HepG2 (cell line): ENCODE measurements around the gene HMGN4. TPM values are rescaled to one million over a fixed set of nuclear protein-coding genes. Genes with fewer than 3 reads are reported as not detected.
A peak's percentile ranks its signal among the peaks of the same experiment; 100 is the strongest.

Experiments used
- ATAC-seq: fragments of 200-7000 bp; cut with Tn5 transposase; 3 replicates; pipeline ENCODE4 v1.9.1; 2020; ENCODE audit warnings: mild to moderate bottlenecking, moderate library complexity
- BruUV-seq: library from RNA; stranded (reverse); fragments of 400-500 nt; replicated peaks from 2 replicates; lab custom pipeline; 2021; lab: Mats Ljungman, UMichigan
- CTCF ChIA-PET: fragments of 300-600 bp; formaldehyde crosslinking; extraction: SDS; loops from one replicate; lab custom pipeline; 2021; ENCODE audit warnings: low total read pairs, inconsistent platforms, low intra/inter-chr PET ratio; lab: Yijun Ruan, JAX
- POLR2A ChIA-PET: fragments of 350-600 bp; sonication (Branson Sonifier 250); formaldehyde crosslinking; loops from one replicate; lab custom pipeline; 2020; ENCODE audit warnings: antibody characterized with exemption, inconsistent platforms; lab: Yijun Ruan, JAX
- DNase-seq: peaks from one replicate; pipeline ENCODE4 v3.0.0-alpha.2; 2015; ENCODE audit warnings: low spot score
- FAIRE-seq: peaks from 3 replicates; lab custom pipeline; 2011; peaks lifted over from hg19 to GRCh38; lab: Jason Lieb, UNC
- H2AFZ ChIP-seq: one replicate; pipeline ENCODE4 v1.6.1; 2011; ENCODE audit warnings: low read length, inconsistent platforms
- H3K27ac ChIP-seq: fragments of 300-600 bp; 3 replicates; pipeline ENCODE4 v1.8.0; 2011; ENCODE audit warnings: mixed run types, mild to moderate bottlenecking, mixed read lengths, low read length, inconsistent platforms; ENCODE audit not compliant: insufficient read depth; ENCODE audit errors: extremely low read length
- H3K27me3 ChIP-seq, 2 experiments: fragments of 200-600 bp in 1 of 2; 2 replicates in 1 of 2; 3 replicates in 1 of 2; pipeline versions ENCODE4 v1.6.0 to v1.8.0; 2011; ENCODE audit warnings: low read length in 2 of 2, mild to moderate bottlenecking in 2 of 2, moderate library complexity in 2 of 2, inconsistent platforms in 1 of 2; ENCODE audit not compliant: insufficient read depth in 2 of 2, control insufficient read depth in 1 of 2
- H3K36me3 ChIP-seq, 2 experiments: fragments of 200-600 bp in 1 of 2; replicated peaks in 1 of 2; 2 replicates in 1 of 2; 3 replicates in 1 of 2; pipeline versions ENCODE4 v1.5.1 to v1.8.0; 2011; ENCODE audit warnings: low read length in 2 of 2, inconsistent platforms in 1 of 2; ENCODE audit not compliant: insufficient read depth in 2 of 2, control insufficient read depth in 1 of 2
- H3K4me1 ChIP-seq: 2 replicates; pipeline ENCODE4 v1.5.1; 2012; ENCODE audit warnings: low read length, inconsistent platforms; ENCODE audit not compliant: insufficient read depth
- H3K4me2 ChIP-seq: 2 replicates; pipeline ENCODE4 v1.6.0; 2011; ENCODE audit warnings: low read depth, low read length, inconsistent platforms
- H3K4me3 ChIP-seq, 3 experiments: fragments of 200-600 bp in 1 of 3; sonication (generic), shearing (Covaris generic) in 1 of 3; replicated peaks in 1 of 3; 2 replicates each; pipeline ENCODE4 v1.5.1; 2011 to 2016; ENCODE audit warnings: low read length in 3 of 3, inconsistent platforms in 2 of 3, low read depth in 2 of 3, mild to moderate bottlenecking in 2 of 3, control low read depth in 1 of 3, mixed read lengths in 1 of 3; ENCODE audit not compliant: insufficient read depth in 1 of 3
- H3K79me2 ChIP-seq: one replicate; pipeline ENCODE4 v1.6.1; 2011; ENCODE audit warnings: low read length, inconsistent platforms; ENCODE audit not compliant: insufficient read depth
- H3K9ac ChIP-seq: 2 replicates; pipeline ENCODE4 v1.6.0; 2011; ENCODE audit warnings: mild to moderate bottlenecking, low read depth, low read length, inconsistent platforms; ENCODE audit not compliant: insufficient read depth
- H3K9me3 ChIP-seq: 2 replicates; pipeline ENCODE4 v1.5.1; 2012; ENCODE audit warnings: mild to moderate bottlenecking, low read length
- H4K20me1 ChIP-seq: 2 replicates; pipeline ENCODE4 v1.6.0; 2011; ENCODE audit warnings: inconsistent platforms, mild to moderate bottlenecking, low read length, moderate library complexity; ENCODE audit not compliant: insufficient read depth
- CC2D1A ChIP-seq: sonication (generic); formaldehyde crosslinking; IDR thresholded peaks from 2 replicates; pipeline ENCODE4 v1.8.1; 2023; ENCODE audit warnings: mild to moderate bottlenecking, missing genetic modification reagents
- FOXA3 ChIP-seq: IDR thresholded peaks from 2 replicates; pipeline ENCODE4 v1.6.1; 2016; ENCODE audit warnings: missing genetic modification reagents, missing compliant biosample characterization
- SCMH1 ChIP-seq: sonication (generic); formaldehyde crosslinking; IDR thresholded peaks from 2 replicates; pipeline ENCODE4 v1.9.0; 2021; ENCODE audit warnings: missing genetic modification reagents, mild to moderate bottlenecking, borderline replicate concordance
- STAG1 ChIP-seq: sonication (generic); formaldehyde crosslinking; IDR thresholded peaks from 2 replicates; pipeline ENCODE4 v1.4.0; 2020; ENCODE audit warnings: missing genetic modification reagents
- ZNF225 ChIP-seq: sonication (generic); formaldehyde crosslinking; IDR thresholded peaks from 2 replicates; pipeline ENCODE4 v1.4.0; 2020; ENCODE audit warnings: mild to moderate bottlenecking, missing genetic modification reagents
- WGBS: methylation state at CpG from one replicate; pipeline ENCODE4 v1.1.6; 2017; ENCODE audit warnings: low lambda C conversion rate; 5-methylcytosine and 5-hydroxymethylcytosine counted together
- in situ Hi-C: cut with HindIII; loops from 2 replicates; pipeline ENCODE4 v1.10.0; 2017; ENCODE audit warnings: low pct_unique_long_range_greater_than_20kb; ENCODE audit not compliant: extremely low pct_ligation_motif_present
- intact Hi-C: fragments of 100-400 bp; cut with micrococcal nuclease; formaldehyde crosslinking; loops from one replicate; pipeline ENCODE4 v1.10.0; 2022; ENCODE audit not compliant: unreplicated experiment
- polyA plus RNA-seq, 8 experiments: library from polyadenylated mRNA; depleted of rRNA in 3 of 8; stranded (reverse) in 7 of 8; unstranded in 1 of 8; fragments of >200 nt; fragmentation: Illumina TruSeq in 4 of 8; extraction: Trizol in 4 of 8; gene quantifications; 2 replicates each; pipeline versions ENCODE4 v1.2.1 to v1.2.3, GENCODE V29; 2011 to 2016; ENCODE audit warnings: low read depth in 4 of 8, missing spikeins in 1 of 8, mixed read lengths in 1 of 8; ENCODE audit not compliant: insufficient read depth in 1 of 8
- total RNA-seq, 5 experiments: library from RNA; depleted of rRNA; stranded (reverse); fragments of >200 nt; fragmentation: Illumina TruSeq; extraction: Trizol; gene quantifications; 2 replicates each; pipeline ENCODE4 v1.2.3, GENCODE V29; 2016; ENCODE audit warnings: low read depth in 1 of 5
- TF ChIP-seq, protein P1 (sequence below), 2 experiments: IDR thresholded peaks; 2 replicates each; pipeline ENCODE4 v1.6.1; 2011 to 2012; ENCODE audit warnings: low read length in 2 of 2, borderline replicate concordance in 1 of 2, low read depth in 1 of 2, mild to moderate bottlenecking in 1 of 2, moderate library complexity in 1 of 2
- TF ChIP-seq, protein P2 (sequence below): sonication (generic); formaldehyde crosslinking; IDR thresholded peaks from 2 replicates; pipeline ENCODE4 v1.5.0; 2020; ENCODE audit warnings: mild to moderate bottlenecking, missing genetic modification reagents, moderate library complexity

HMGN4 gene
- total and polyA plus RNA-seq, 2 of the 13 experiments (the other 11 are each of a cell fraction or from before 2014, with no cell fraction given), result 39.9 to 52.1 TPM

DNA sequence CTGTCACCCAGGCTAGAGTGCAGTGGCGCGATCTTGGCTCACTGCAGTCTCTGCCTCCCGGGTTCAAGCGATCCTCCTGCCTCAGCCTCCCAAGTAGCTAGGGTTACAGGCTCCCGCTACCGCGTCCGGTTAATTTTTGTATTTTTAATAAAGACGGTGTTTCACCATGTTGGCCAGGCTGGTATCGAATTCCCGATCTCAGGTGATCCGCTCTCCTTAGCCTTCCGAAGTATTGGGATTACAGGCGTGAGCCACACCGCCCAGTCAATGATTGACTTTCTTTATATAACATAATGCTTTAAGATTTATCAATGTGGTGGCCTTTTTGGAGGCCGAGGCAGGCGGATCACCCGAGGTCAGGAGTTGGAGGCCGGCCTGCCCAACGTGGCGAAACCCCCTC, 50.8 kb downstream of the HMGN4 start:
- TF ChIP-seq, protein P1, sequence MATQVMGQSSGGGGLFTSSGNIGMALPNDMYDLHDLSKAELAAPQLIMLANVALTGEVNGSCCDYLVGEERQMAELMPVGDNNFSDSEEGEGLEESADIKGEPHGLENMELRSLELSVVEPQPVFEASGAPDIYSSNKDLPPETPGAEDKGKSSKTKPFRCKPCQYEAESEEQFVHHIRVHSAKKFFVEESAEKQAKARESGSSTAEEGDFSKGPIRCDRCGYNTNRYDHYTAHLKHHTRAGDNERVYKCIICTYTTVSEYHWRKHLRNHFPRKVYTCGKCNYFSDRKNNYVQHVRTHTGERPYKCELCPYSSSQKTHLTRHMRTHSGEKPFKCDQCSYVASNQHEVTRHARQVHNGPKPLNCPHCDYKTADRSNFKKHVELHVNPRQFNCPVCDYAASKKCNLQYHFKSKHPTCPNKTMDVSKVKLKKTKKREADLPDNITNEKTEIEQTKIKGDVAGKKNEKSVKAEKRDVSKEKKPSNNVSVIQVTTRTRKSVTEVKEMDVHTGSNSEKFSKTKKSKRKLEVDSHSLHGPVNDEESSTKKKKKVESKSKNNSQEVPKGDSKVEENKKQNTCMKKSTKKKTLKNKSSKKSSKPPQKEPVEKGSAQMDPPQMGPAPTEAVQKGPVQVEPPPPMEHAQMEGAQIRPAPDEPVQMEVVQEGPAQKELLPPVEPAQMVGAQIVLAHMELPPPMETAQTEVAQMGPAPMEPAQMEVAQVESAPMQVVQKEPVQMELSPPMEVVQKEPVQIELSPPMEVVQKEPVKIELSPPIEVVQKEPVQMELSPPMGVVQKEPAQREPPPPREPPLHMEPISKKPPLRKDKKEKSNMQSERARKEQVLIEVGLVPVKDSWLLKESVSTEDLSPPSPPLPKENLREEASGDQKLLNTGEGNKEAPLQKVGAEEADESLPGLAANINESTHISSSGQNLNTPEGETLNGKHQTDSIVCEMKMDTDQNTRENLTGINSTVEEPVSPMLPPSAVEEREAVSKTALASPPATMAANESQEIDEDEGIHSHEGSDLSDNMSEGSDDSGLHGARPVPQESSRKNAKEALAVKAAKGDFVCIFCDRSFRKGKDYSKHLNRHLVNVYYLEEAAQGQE (IDR thresholded peaks at IDR 0.05; ENCODE audit: borderline replicate concordance in 1 of 2, low read depth in 1 of 2, low read length in 2 of 2), result no peak
- TF ChIP-seq SCMH1 (CRISPR knock-in tag) (no peak), FOXA3 (CRISPR knock-in tag) (no peak), ZNF225 (CRISPR knock-in tag) (no peak)
- in situ Hi-C loops, result no loop called here
- no peak for FAIRE-seq
- Histone ChIP-seq H3K9me3 (no peaks in the 10 kb centered on the region), H3K36me3 (no peaks in the 10 kb centered on the region), H3K79me2 (no peaks in the 10 kb centered on the region), H3K4me1 (peaks cover 7% of the 10 kb centered on the region), H3K27me3 (no peaks in the 10 kb centered on the region), H3K9ac (no peak overlapping the region), H4K20me1 (no peaks in the 10 kb centered on the region), H3K27ac (no peak overlapping the region), H3K4me2 (no peak overlapping the region), H2AFZ (no peak overlapping the region), H3K4me3 (no peak overlapping the region)
- CTCF ChIA-PET, result no interaction called here
- BruUV-seq, result no TSS peak
- DNase-seq, result no peak
- POLR2A ChIA-PET, result no interaction called here
- intact Hi-C loops, result no loop called here
- no peak for ATAC-seq
- WGBS, result 74% methylated on average over 21 of the region's 21 CpGs

DNA sequence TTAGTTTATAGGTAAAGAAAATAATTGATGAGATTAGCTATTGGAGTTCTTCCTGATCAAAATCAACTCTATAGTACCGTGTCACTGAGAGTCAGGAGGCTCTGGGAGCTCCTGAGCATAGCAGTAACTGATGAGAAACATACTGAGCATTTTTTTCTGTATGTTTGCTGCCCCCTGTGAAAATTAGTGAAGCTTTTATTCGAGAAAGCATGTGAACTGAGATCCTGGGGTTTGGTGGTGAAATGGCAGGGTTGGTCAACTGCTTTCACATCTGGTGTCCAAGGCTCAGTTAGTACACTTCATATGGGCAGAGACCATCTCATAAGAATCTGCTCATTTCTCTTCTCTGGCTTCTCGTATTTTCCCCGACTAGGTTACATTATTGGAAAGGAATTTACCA, 54.5 kb downstream of the HMGN4 start:
- BruUV-seq, result no TSS peak
- ATAC-seq (no peak), FAIRE-seq (no peak), DNase-seq (peak; percentile 30)
- no peak overlapping the region for H2AFZ ChIP-seq
- intact Hi-C loops (no loop called here), in situ Hi-C loops (no loop called here)
- H3K4me1 ChIP-seq, result peaks cover 24% of the 10 kb centered on the region
- H3K79me2 ChIP-seq, result peaks cover 9% of the 10 kb centered on the region
- H3K9ac ChIP-seq, result no peak overlapping the region
- H3K27ac ChIP-seq, result no peak overlapping the region
- H3K27me3 ChIP-seq, result no peaks in the 10 kb centered on the region; a peak in 1 of 5 replicates
- peak overlapping the region; percentile 21; the same call in 1 of the 2 replicates for H3K4me2 ChIP-seq
- TF ChIP-seq CC2D1A (CRISPR knock-in tag) (no peak), STAG1 (CRISPR knock-in tag) (peak; percentile 28; the same call in 1 of the 2 replicates)
- TF ChIP-seq, protein P2, sequence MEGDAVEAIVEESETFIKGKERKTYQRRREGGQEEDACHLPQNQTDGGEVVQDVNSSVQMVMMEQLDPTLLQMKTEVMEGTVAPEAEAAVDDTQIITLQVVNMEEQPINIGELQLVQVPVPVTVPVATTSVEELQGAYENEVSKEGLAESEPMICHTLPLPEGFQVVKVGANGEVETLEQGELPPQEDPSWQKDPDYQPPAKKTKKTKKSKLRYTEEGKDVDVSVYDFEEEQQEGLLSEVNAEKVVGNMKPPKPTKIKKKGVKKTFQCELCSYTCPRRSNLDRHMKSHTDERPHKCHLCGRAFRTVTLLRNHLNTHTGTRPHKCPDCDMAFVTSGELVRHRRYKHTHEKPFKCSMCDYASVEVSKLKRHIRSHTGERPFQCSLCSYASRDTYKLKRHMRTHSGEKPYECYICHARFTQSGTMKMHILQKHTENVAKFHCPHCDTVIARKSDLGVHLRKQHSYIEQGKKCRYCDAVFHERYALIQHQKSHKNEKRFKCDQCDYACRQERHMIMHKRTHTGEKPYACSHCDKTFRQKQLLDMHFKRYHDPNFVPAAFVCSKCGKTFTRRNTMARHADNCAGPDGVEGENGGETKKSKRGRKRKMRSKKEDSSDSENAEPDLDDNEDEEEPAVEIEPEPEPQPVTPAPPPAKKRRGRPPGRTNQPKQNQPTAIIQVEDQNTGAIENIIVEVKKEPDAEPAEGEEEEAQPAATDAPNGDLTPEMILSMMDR, result peak; percentile 20; the same call in 1 of the 2 replicates
- no peaks in the 10 kb centered on the region for H4K20me1 ChIP-seq
- no peak overlapping the region for H3K4me3 ChIP-seq
- CTCF ChIA-PET, result no interaction called here
- no peaks in the 10 kb centered on the region for H3K36me3 ChIP-seq
- no peaks in the 10 kb centered on the region for H3K9me3 ChIP-seq
- 38% methylated on average over 4 of the region's 4 CpGs for WGBS
- POLR2A ChIA-PET, result interaction anchor here (1.5 kb wide), 1 partner anchor 16 kb away, joined by 4 read pairs; no protein-coding TSS in a partner anchor
